ENCODE data around the gene LRRC37A. TPM values are rescaled to one million over a fixed set of nuclear protein-coding genes. Genes with fewer than 3 reads are reported as not detected.

LRRC37A gene
- total and polyA plus RNA-seq, 9 of the 15 experiments (the other 6 are each of a cell fraction or from before 2014, with no cell fraction given): 0.14 to 3.1 (median 1.8) TPM

DNA sequence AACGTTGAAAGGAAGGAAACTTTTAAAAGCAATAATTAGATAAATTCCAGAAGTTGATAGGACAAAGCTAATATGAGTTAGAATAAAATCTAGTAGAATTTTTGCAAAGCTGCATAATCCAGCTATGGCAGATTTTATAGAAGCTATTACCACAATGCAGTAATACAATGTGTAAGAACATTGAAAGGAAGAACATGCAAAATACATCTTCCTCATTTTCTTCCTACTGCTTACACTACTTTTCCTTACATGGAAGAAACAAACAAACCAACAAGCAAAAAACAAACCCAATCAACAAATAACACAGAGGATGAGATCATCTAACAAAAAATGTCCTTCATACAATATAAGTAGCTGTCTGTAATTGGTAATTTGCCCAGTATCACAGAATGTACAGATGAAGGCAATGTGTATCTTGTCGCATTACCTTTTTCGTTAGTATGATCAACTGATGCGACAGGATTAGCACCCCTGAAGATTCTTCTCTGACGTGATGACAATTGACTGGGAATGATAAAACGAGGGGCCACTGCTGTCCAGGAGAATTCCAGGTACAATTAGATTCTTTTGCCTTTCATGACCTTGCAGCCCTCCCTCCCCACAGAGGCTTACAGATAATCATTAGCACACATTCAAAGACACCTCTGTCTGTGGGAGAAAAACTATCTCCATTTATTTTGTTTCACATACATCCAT, 21.2 kb upstream of the LRRC37A start:
- Histone ChIP-seq H3K27me3 (ENCODE audit: control insufficient read depth in 2 of 2, insufficient read depth in 2 of 2, low read length in 2 of 2) (0 out of 5 replicates have a peak, but pooled peaks cover 0 to 4% of the 10 kb centered on the region in 2 experiments), H3K9me3 (replicated peaks; ENCODE audit: control insufficient read depth, insufficient read depth, low read depth, low read length) (no peaks in the 10 kb centered on the region), H3K36me3 (ENCODE audit: control insufficient read depth, insufficient read depth, low read length) (no peaks in the 10 kb centered on the region), H3K4me3 (no peak overlapping the region), H3K27ac (ENCODE audit: extremely low read depth, low read depth, low read length) (no peak overlapping the region), H3K79me2 (ENCODE audit: control insufficient read depth, insufficient read depth, low read length) (no peaks in the 10 kb centered on the region), H4K20me1 (replicated peaks; ENCODE audit: control insufficient read depth, insufficient read depth, low read length) (no peaks in the 10 kb centered on the region), H2AFZ (ENCODE audit: low read depth, low read length) (no peak overlapping the region), H3K4me1 (replicated peaks in 1 of 2; ENCODE audit: control insufficient read depth in 2 of 2, insufficient read depth in 2 of 2, low read length in 2 of 2) (no peaks in the 10 kb centered on the region), H3K9ac (ENCODE audit: insufficient read depth in 1 of 2, low read depth in 2 of 2, low read length in 2 of 2) (no peak overlapping the region), H3K4me2 (ENCODE audit: insufficient read depth, low read length) (no peak overlapping the region), H3K9me1 (ENCODE audit: control insufficient read depth, insufficient read depth, low read length) (no peaks in the 10 kb centered on the region)
- CTCF ChIA-PET (ENCODE audit: low intra/inter-chr PET ratio): no interaction called here
- in situ Hi-C loops (cut with MboI) (loop anchor here (25.0 kb wide), 1 partner anchor 89 kb away; the partner anchor contains the start of gene ARL17B), intact Hi-C loops (cut with micrococcal nuclease) (no loop called here)
- no peak for DNase-seq (ENCODE audit: extremely low read depth in 1 of 4, low spot score in 3 of 4)
- TF ChIP-seq CBX2 (IDR thresholded peaks at IDR 0.05; ENCODE audit: insufficient read depth, low read length, poor library complexity, severe bottlenecking) (peak; percentile 93), CBFB (CRISPR knock-in tag; IDR thresholded peaks at IDR 0.05) (no peak), MCM7 (IDR thresholded peaks at IDR 0.05) (0 out of 4 replicates have a peak, but pooled peaks of 1 of the 2 experiments have one; percentile 24), NFIX (CRISPR knock-in tag; IDR thresholded peaks at IDR 0.05; ENCODE audit: low read depth) (0 out of 2 replicates have a peak, but pooled peaks have one; percentile 5)
- TF ChIP-seq, protein P1, sequence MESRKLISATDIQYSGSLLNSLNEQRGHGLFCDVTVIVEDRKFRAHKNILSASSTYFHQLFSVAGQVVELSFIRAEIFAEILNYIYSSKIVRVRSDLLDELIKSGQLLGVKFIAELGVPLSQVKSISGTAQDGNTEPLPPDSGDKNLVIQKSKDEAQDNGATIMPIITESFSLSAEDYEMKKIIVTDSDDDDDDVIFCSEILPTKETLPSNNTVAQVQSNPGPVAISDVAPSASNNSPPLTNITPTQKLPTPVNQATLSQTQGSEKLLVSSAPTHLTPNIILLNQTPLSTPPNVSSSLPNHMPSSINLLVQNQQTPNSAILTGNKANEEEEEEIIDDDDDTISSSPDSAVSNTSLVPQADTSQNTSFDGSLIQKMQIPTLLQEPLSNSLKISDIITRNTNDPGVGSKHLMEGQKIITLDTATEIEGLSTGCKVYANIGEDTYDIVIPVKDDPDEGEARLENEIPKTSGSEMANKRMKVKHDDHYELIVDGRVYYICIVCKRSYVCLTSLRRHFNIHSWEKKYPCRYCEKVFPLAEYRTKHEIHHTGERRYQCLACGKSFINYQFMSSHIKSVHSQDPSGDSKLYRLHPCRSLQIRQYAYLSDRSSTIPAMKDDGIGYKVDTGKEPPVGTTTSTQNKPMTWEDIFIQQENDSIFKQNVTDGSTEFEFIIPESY (CRISPR knock-in tag; IDR thresholded peaks at IDR 0.05): no peak
- 29% methylated on average over 6 of the region's 6 CpGs for WGBS (ENCODE audit: insufficient coverage, low coverage, missing lambda C conversion rate)
- no TSS peak for BruUV-seq (replicated peaks)
- POLR2A ChIA-PET: no interaction called here
- no peak for ATAC-seq
- no peak for FAIRE-seq

All from K562 (cell line).